Type B pancreatic cell (in vitro differentiated cells): ENCODE results near the gene ATG2A. TPM values are rescaled to one million over a fixed set of nuclear protein-coding genes. Genes with fewer than 3 reads are reported as not detected.

Experiments used
- DNase-seq: peaks from one replicate; pipeline ENCODE4 v3.0.0; 2021; ENCODE audit warnings: mixed read lengths; ENCODE audit not compliant: unreplicated experiment; ENCODE audit errors: extremely low spot score
- H3K27ac Mint-ChIP-seq: 2 replicates; pipeline ENCODE4 v1.8.0; 2021; ENCODE audit warnings: mild to moderate bottlenecking, mixed read lengths
- H3K27me3 Mint-ChIP-seq: 2 replicates; pipeline ENCODE4 v1.8.0; 2021; ENCODE audit warnings: mixed read lengths
- H3K36me3 Mint-ChIP-seq: 2 replicates; pipeline ENCODE4 v1.8.0; 2021; ENCODE audit warnings: mixed read lengths
- H3K4me1 Mint-ChIP-seq: one replicate; pipeline ENCODE4 v1.8.0; 2021; ENCODE audit warnings: mixed read lengths; ENCODE audit not compliant: unreplicated experiment
- H3K4me3 Mint-ChIP-seq: 2 replicates; pipeline ENCODE4 v1.8.0; 2021; ENCODE audit warnings: mild to moderate bottlenecking, mixed read lengths
- H3K9me3 Mint-ChIP-seq: 2 replicates; pipeline ENCODE4 v1.8.0; 2021; ENCODE audit warnings: mixed read lengths
- total RNA-seq: library from RNA; stranded (reverse); gene quantifications from 2 replicates; pipeline ENCODE4 v1.2.1, GENCODE V29; 2021; ENCODE audit warnings: low replicate concordance
- TF ChIP-seq, protein P1 (sequence below): fragments of 200-600 bp; sonication (generic); conservative IDR thresholded peaks from 2 replicates; pipeline ENCODE4 v1.5.0; 2021; ENCODE audit warnings: antibody characterized with exemption, mild to moderate bottlenecking

ATG2A gene
- total RNA-seq, 1 donor from 2014 or later = 30.8 TPM

DNA sequence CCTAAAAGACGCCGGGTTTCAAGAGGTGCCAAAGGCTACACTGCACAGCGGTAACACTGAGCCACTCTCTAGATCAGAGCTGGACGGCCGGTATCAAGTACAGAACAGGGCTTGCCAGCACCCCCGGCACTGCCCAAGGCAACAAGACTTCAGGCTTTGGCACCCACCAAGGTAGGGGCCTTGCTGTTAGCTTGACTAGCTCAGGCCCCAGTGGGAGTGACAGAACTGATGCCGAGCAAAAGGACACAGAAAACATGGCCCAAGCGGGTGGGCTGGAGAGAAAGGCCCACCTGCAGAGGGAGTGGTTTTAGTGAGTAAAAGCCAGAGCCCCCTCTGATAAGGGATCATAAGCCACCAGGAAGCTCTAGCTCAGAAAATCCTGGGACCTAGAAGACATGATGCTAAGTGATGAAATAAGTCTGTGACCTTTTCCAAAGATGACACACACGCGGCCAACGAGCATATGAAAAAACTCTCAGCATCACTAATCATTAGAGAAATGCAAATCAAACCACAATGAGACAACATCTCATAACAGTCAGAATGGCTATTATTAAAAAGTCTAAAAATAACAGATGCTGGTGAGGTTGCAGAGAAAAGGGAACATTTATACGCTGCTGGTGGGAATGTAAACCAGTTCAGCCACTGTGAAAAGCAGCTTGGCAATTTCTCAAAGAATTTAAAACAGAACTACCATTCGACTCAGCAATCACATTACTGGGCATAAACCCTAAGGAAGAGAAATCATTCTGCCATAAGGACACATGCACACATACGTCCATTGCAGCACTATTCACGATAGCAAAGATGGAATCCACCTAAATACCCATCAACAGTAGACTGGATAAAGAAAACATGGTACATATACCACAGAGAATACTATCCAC is 51.5 kb downstream of the ATG2A start:
- Mint-ChIP-seq H3K27me3 (no peaks in the 10 kb centered on the region), H3K4me1 (peaks cover 41% of the 10 kb centered on the region), H3K27ac (peak overlapping the region; percentile 81), H3K4me3 (peak overlapping the region; percentile 39), H3K9me3 (peaks cover 6% of the 10 kb centered on the region), H3K36me3 (peaks cover 12% of the 10 kb centered on the region)
- TF ChIP-seq, protein P1, sequence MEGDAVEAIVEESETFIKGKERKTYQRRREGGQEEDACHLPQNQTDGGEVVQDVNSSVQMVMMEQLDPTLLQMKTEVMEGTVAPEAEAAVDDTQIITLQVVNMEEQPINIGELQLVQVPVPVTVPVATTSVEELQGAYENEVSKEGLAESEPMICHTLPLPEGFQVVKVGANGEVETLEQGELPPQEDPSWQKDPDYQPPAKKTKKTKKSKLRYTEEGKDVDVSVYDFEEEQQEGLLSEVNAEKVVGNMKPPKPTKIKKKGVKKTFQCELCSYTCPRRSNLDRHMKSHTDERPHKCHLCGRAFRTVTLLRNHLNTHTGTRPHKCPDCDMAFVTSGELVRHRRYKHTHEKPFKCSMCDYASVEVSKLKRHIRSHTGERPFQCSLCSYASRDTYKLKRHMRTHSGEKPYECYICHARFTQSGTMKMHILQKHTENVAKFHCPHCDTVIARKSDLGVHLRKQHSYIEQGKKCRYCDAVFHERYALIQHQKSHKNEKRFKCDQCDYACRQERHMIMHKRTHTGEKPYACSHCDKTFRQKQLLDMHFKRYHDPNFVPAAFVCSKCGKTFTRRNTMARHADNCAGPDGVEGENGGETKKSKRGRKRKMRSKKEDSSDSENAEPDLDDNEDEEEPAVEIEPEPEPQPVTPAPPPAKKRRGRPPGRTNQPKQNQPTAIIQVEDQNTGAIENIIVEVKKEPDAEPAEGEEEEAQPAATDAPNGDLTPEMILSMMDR = no peak
- no peak for DNase-seq

DNA sequence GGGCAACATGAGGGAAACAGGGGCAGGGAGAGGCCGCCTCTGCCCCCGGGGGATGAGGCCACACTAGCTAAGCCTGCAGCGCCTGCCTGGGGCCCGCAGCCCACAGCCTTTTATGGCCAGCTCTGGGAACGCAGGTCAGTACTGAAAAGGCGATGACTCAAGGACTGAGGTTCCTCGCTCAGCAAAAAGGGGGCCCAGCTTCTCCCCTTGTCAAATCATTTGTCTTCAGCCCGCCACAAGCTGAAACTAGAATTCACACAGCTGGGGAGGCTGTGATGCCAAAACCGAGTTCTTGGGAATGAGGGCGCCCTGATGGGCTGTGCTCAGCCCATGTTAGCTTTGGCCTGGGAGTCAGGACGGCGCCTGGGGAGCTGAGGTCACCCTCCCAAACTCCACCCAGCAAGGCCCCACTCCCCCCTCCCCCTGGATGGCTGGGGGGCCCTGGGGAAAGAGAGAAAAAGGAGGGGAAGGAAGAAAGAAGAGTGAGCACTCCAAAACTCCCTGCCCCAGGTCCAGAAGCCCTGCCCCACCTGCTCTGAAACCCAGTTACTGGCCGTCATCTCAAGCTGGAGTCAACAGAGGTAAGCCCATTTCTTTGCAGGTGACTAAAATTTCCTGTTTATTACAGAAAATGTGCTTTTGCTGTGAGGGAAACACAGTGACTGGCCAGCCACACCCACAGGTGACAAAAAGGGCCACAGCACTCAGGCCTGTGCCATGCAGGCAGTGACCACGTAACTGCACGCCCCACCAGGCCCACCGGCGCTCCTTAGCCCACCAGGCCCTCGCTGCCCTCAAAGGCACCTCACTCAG is 52.3 kb downstream of the ATG2A start:
- TF ChIP-seq, protein P1 = no peak
- no peaks in the 10 kb centered on the region for H3K27me3 Mint-ChIP-seq
- H3K9me3 Mint-ChIP-seq = peaks cover 6% of the 10 kb centered on the region
- peaks cover 36% of the 10 kb centered on the region for H3K4me1 Mint-ChIP-seq
- peaks cover 16% of the 10 kb centered on the region for H3K36me3 Mint-ChIP-seq
- no peak overlapping the region for H3K4me3 Mint-ChIP-seq
- DNase-seq = no peak
- H3K27ac Mint-ChIP-seq = peak overlapping the region; percentile 70

DNA sequence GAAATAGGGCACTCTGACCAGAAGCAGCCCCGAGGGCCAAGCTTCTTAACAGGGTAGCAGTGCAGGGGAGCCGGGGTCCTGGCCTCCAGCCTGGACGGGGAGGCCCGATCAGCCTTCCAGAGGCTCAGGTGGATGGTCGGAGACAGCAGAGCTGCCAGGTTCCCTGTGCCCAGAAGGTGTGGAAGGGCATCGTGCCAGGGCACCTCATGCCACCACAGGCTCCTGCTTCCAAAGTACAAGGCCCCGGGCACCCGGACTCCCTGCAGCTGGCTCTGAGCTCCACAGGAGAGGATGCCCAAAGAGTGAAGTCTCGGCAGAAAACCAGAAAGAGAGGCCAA is 52.9 kb downstream of the ATG2A start:
- peak overlapping the region; percentile 70 for H3K27ac Mint-ChIP-seq
- DNase-seq = no peak
- TF ChIP-seq, protein P1 = no peak
- no peaks in the 10 kb centered on the region for H3K27me3 Mint-ChIP-seq
- no peak overlapping the region for H3K4me3 Mint-ChIP-seq
- H3K9me3 Mint-ChIP-seq = peaks cover 6% of the 10 kb centered on the region
- peaks cover 16% of the 10 kb centered on the region for H3K36me3 Mint-ChIP-seq
- peaks cover 36% of the 10 kb centered on the region for H3K4me1 Mint-ChIP-seq

DNA sequence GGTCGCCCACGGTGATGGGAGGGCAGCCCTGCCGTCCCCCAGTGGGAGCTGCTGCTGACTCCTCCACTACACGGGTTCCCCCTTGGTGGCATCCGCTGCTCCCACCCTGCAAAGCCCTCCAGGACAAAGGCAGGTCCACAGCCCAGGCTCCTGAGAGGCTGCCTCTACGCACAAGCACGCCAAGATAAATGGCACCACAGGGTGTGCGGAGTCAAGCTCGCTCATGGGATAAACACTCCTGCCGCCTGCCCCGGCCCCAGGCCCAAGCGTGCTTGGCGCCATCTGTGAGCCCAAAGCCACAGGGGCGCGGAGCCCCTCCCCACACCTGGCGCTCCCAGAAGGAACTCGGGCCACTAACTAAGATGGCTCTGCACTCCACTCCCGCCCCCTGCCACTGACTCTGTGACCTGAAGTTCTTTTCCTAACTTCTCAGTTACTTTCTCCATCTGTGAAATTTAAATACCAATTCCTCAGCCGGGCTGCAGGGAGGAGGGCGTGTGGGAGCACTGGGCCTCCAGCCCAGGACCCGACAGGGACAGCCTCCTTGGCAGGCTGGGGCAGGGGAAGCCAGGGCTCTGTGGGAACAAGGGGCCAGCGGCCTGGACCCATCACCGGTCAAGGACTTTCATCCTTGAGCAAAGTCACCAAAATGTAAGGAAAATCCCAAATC is 53.5 kb downstream of the ATG2A start:
- Mint-ChIP-seq H3K4me3 (no peak overlapping the region), H3K27ac (peak overlapping the region; percentile 70), H3K4me1 (peaks cover 34% of the 10 kb centered on the region), H3K36me3 (peaks cover 16% of the 10 kb centered on the region), H3K9me3 (peaks cover 6% of the 10 kb centered on the region), H3K27me3 (no peaks in the 10 kb centered on the region)
- DNase-seq = no peak
- TF ChIP-seq, protein P1 = no peak

DNA sequence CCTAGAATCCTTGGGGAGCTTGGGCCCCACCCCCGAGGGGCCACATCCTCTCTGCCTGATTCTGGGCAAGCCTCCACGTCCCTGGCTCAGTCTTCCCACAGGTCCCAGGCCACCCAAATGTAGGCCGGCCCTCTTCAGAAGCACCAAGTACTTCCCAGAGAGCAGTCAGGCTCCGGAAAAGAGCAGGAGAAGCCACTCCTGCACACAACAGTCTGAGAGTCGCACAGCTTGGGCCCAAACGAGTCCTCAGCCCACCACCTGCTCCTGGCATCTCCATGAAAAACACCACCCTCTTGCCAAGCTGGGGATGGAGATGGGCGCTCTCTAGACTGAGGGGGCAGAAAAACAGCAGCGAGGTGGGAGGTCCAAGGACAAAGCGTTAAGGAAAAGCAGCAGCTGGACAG is 54.0 kb downstream of the ATG2A start:
- H3K4me3 Mint-ChIP-seq = no peak overlapping the region
- peak overlapping the region; percentile 58 for H3K27ac Mint-ChIP-seq
- no peaks in the 10 kb centered on the region for H3K27me3 Mint-ChIP-seq
- TF ChIP-seq, protein P1 = no peak
- H3K9me3 Mint-ChIP-seq = peaks cover 6% of the 10 kb centered on the region
- no peak for DNase-seq
- peaks cover 16% of the 10 kb centered on the region for H3K36me3 Mint-ChIP-seq
- peaks cover 29% of the 10 kb centered on the region for H3K4me1 Mint-ChIP-seq
